ENCODE measurements around the gene FAM3C. TPM values are rescaled to one million over a fixed set of nuclear protein-coding genes. Genes with fewer than 3 reads are reported as not detected.
"Not testable (repeated sequence)": the region's sequence is repeated elsewhere in the genome, so short reads cannot be mapped to it uniquely, and the experiment has no call there.

Gene FAM3C
- total and polyA plus RNA-seq, 8 donors, result 15.2 to 147 (median 26.0) TPM

GRCh38 chr7:121438043-121438955 lies 42.2 kb upstream of the FAM3C start:
- WGBS, 5 donors, result 0 to 5% (median 4%) methylated on average over 9 to 12 of the region's 12 CpGs
- peak in 1 of 7 experiments; percentile 19 for TF ChIP-seq CTCF (IDR thresholded peaks at IDR 0.05)
- H3K27me3 ChIP-seq; intact Hi-C loops (cut with DNase I; ENCODE audit: low total_unique reads); H3K9me3 ChIP-seq; H3K36me3 ChIP-seq: not testable (repeated sequence)
- DNase-seq, result peak; percentile 81 to 83
- H3K4me1 ChIP-seq, result peaks cover 0 to 14% (median 9%) of the 10 kb centered on the region in 4 donors
- H3K4me3 ChIP-seq, result peak overlapping the region; percentile 14 to 34 (median 24)
- peak overlapping the region in 4 of 5 donors; percentile 5 to 60 (median 44) for H3K27ac ChIP-seq

GRCh38 chr7:121437470-121437869 lies 41.4 kb upstream of the FAM3C start:
- H3K27me3 ChIP-seq, result no peaks in the 10 kb centered on the region
- H3K36me3 ChIP-seq, result no peaks in the 10 kb centered on the region
- no peak for DNase-seq
- peaks cover 0 to 14% (median 9%) of the 10 kb centered on the region in 4 donors for H3K4me1 ChIP-seq
- TF ChIP-seq POLR2A (IDR thresholded peaks at IDR 0.05), result no peak
- no peak for TF ChIP-seq POLR2AphosphoS5 (IDR thresholded peaks at IDR 0.05)
- no peak for TF ChIP-seq EP300 (IDR thresholded peaks at IDR 0.05)
- H3K27ac ChIP-seq, result peak overlapping the region in 1 of 5 donors; percentile 42
- H3K9me3 ChIP-seq, result no peaks in the 10 kb centered on the region
- intact Hi-C loops (cut with DNase I; ENCODE audit: low total_unique reads), result no loop called here
- H3K4me3 ChIP-seq, result no peak overlapping the region
- WGBS, 5 donors, result 85 to 93% (median 93%) methylated on average over 6 of the region's 6 CpGs

- intact Hi-C loops (cut with DNase I; ENCODE audit: low total_unique reads), result no loop called here
Observed at GRCh38 chr7:121436688-121437087, 40.6 kb upstream of the FAM3C start.

DNA sequence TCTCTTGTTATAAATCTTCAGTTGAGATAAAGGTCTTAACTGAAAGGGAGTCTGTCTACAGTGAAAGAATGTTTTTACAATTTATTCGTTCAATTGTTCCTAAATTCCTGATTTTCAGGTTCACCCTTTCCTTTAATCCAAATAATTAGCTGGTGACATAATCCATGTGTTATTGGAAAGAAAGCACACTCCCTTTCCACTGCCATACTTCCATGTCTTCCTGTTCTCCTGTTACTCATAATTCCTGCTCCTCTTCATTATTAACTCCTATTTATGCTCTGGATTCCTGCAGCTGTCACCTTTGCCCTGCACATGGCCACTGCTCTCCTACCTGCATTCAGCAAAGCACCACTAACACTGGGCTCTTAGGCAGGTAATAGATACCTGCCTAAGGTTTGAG lies 40.0 kb upstream of the FAM3C start:
- Histone ChIP-seq H3K4me1 (peaks cover 0 to 14% (median 9%) of the 10 kb centered on the region in 4 donors), H3K27ac (no peak overlapping the region), H3K4me3 (no peak overlapping the region), H3K36me3 (no peaks in the 10 kb centered on the region), H3K9me3 (no peaks in the 10 kb centered on the region), H3K27me3 (no peaks in the 10 kb centered on the region)
- intact Hi-C loops (cut with DNase I; ENCODE audit: low total_unique reads), result no loop called here
- 85 to 98% (median 89%) methylated on average over 1 of the region's 1 CpG for WGBS, 5 donors
- DNase-seq, result no peak
- TF ChIP-seq POLR2A (IDR thresholded peaks at IDR 0.05) (no peak), EP300 (IDR thresholded peaks at IDR 0.05) (no peak), POLR2AphosphoS5 (IDR thresholded peaks at IDR 0.05) (no peak), CTCF (IDR thresholded peaks at IDR 0.05) (no peak)

More at GRCh38 chr7:121436688-121437087, 40.6 kb upstream of the FAM3C start:
- 83 to 96% (median 94%) methylated on average over 7 of the region's 7 CpGs for WGBS, 5 donors
- H3K36me3 ChIP-seq, result no peaks in the 10 kb centered on the region
- H3K4me3 ChIP-seq, result no peak overlapping the region
- no peak overlapping the region for H3K27ac ChIP-seq
- no peaks in the 10 kb centered on the region for H3K9me3 ChIP-seq
- peaks cover 0 to 14% (median 9%) of the 10 kb centered on the region in 4 donors for H3K4me1 ChIP-seq
- TF ChIP-seq POLR2AphosphoS5 (IDR thresholded peaks at IDR 0.05) (no peak), EP300 (IDR thresholded peaks at IDR 0.05) (no peak), POLR2A (IDR thresholded peaks at IDR 0.05) (no peak), CTCF (IDR thresholded peaks at IDR 0.05) (no peak)
- H3K27me3 ChIP-seq, result no peaks in the 10 kb centered on the region
- DNase-seq, result no peak

DNA sequence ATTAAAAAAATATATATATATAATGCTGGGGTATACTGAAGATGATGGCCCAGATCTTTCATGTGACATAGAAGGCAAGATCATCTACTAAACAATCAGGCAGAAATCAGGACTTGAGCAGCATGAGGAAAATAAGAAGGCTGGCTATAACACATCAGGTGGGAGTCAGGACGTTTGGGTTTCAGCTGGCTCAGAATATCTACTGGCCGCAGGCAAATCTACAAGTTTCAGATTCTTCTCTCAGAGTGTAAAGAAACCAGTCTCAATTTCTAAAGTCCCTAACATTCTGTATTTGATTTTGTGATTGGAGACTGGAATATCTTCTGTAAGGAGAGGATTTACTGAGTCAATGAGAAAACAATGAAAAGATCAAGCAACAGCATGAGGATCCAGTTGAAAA lies 37.7 kb upstream of the FAM3C start:
- 90 to 95% (median 90%) methylated on average over 2 of the region's 2 CpGs for WGBS, 5 donors
- no peaks in the 10 kb centered on the region for H3K36me3 ChIP-seq
- intact Hi-C loops (cut with DNase I; ENCODE audit: low total_unique reads), result no loop called here
- H3K4me3 ChIP-seq, result no peak overlapping the region
- TF ChIP-seq POLR2AphosphoS5 (IDR thresholded peaks at IDR 0.05) (no peak), CTCF (IDR thresholded peaks at IDR 0.05) (no peak), EP300 (IDR thresholded peaks at IDR 0.05) (no peak), POLR2A (IDR thresholded peaks at IDR 0.05) (no peak)
- no peaks in the 10 kb centered on the region for H3K27me3 ChIP-seq
- H3K4me1 ChIP-seq, result peaks cover 0 to 14% (median 9%) of the 10 kb centered on the region in 4 donors
- H3K9me3 ChIP-seq, result no peaks in the 10 kb centered on the region
- H3K27ac ChIP-seq, result no peak overlapping the region
- no peak for DNase-seq

DNA sequence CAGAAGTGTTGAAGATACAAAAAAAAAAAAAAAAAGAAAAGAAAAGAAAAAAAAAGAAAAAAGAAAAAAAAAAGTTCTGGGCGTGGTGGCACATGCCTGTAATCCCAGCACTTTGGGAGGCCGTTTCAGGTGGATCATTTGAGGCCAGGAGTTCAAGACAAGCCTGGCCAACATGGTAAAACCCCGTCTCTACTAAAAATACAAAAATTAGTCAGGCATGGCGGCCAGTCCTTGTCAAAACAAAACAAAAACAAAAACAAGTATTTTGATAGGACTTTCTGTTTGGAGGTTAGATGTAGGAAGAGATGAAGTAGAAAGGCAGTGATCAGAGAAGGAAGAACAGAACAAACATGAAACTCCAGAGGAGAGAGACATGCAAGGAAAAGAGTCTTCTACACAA lies 36.4 kb upstream of the FAM3C start:
- H3K27me3 ChIP-seq; H3K36me3 ChIP-seq; H3K4me1 ChIP-seq; H3K9me3 ChIP-seq; H3K4me3 ChIP-seq; H3K27ac ChIP-seq; DNase-seq; intact Hi-C loops (cut with DNase I; ENCODE audit: low total_unique reads): not testable (repeated sequence)
- WGBS, 5 donors, result 82 to 90% (median 87%) methylated on average over 4 of the region's 4 CpGs

All from stomach (tissue), 9 donors.